HG03439 (cell line): ENCODE results near the gene RBMS1.

Source experiments
- ATAC-seq: cut with Tn5 transposase; IDR thresholded peaks from one replicate; pipeline ENCODE4 v1.9.1; 2021; ENCODE audit warnings: mild to moderate bottlenecking, moderate library complexity; ENCODE audit not compliant: unreplicated experiment

RBMS1 gene

GRCh38 chr2:160493227-160494028 lies at the start of gene RBMS1:
Gene RBMS1, minus strand, starts transcription at chr2:160493807. Its CDS starts 444 bp downstream, at chr2:160493363.
- no peak for ATAC-seq

GRCh38 chr2:160541745-160542144 lies 48.1 kb upstream of the RBMS1 start:
- ATAC-seq, result no peak

- no peak for ATAC-seq
These were observed 45.1 kb upstream of the RBMS1 start for GRCh38 chr2:160538559-160539355.

- no peak for ATAC-seq
These were observed 44.5 kb upstream of the RBMS1 start for GRCh38 chr2:160538115-160538514.

- no peak for ATAC-seq
These were observed 41.4 kb upstream of the RBMS1 start for GRCh38 chr2:160534996-160535395.

GRCh38 chr2:160534249-160534648 lies 40.6 kb upstream of the RBMS1 start:
- ATAC-seq, result no peak

- ATAC-seq, result no peak
These were observed 39.9 kb upstream of the RBMS1 start for GRCh38 chr2:160533482-160533881.

- ATAC-seq, result no peak
These were observed 38.8 kb upstream of the RBMS1 start for GRCh38 chr2:160532388-160532787.

GRCh38 chr2:160522951-160523710 lies 29.5 kb upstream of the RBMS1 start:
- ATAC-seq, result no peak

GRCh38 chr2:160517731-160518130 lies 24.1 kb upstream of the RBMS1 start:
- no peak for ATAC-seq

- peak; percentile 88 for ATAC-seq
These were observed 23.1 kb upstream of the RBMS1 start for GRCh38 chr2:160516547-160517365.

- no peak for ATAC-seq
These were observed 21.5 kb upstream of the RBMS1 start for GRCh38 chr2:160515120-160515519.

- no peak for ATAC-seq
These were observed 19.5 kb upstream of the RBMS1 start for GRCh38 chr2:160513120-160513519.

- ATAC-seq, result no peak
These were observed 18.9 kb upstream of the RBMS1 start for GRCh38 chr2:160512491-160512890.

GRCh38 chr2:160510617-160511016 lies 17.0 kb upstream of the RBMS1 start:
- ATAC-seq, result no peak

- no peak for ATAC-seq
These were observed 15.4 kb upstream of the RBMS1 start for GRCh38 chr2:160509016-160509415.

- ATAC-seq, result no peak
These were observed 13.9 kb upstream of the RBMS1 start for GRCh38 chr2:160507464-160507863.

GRCh38 chr2:160507046-160507407 lies 13.4 kb upstream of the RBMS1 start:
- no peak for ATAC-seq

- no peak for ATAC-seq
These were observed 12.9 kb upstream of the RBMS1 start for GRCh38 chr2:160506371-160507045.

- ATAC-seq, result no peak
These were observed 11.6 kb upstream of the RBMS1 start for GRCh38 chr2:160505256-160505655.
